ENCODE results near the gene ARIH2. TPM values are rescaled to one million over a fixed set of nuclear protein-coding genes. Genes with fewer than 3 reads are reported as not detected.

The ARIH2 gene
- polyA plus RNA-seq, 1 donor from 2014 or later: 153 TPM

GRCh38 chr3:49032646-49033304, 114.1 kb downstream of the ARIH2 start:
- Histone ChIP-seq H3K4me3 (ENCODE audit: low read length) (no peak overlapping the region), H3K79me2 (replicated peaks; ENCODE audit: insufficient read depth, low read length) (peaks cover 5% of the 10 kb centered on the region), H4K20me1 (ENCODE audit: insufficient read depth) (no peaks in the 10 kb centered on the region), H3K9ac (ENCODE audit: low read length) (no peak overlapping the region), H3F3A (ENCODE audit: insufficient read depth, low read length, poor library complexity, severe bottlenecking) (no peaks in the 10 kb centered on the region), H3K27ac (ENCODE audit: low read length) (no peak overlapping the region), H3K9me3 (ENCODE audit: low read length) (no peaks in the 10 kb centered on the region), H3K27me3 (ENCODE audit: insufficient read depth, low read depth, low read length) (no peaks in the 10 kb centered on the region), H3K9me2 (ENCODE audit: insufficient read depth, low read length) (no peaks in the 10 kb centered on the region), H3K4me2 (ENCODE audit: low read length) (no peak overlapping the region), H2AFZ (ENCODE audit: low read depth, low read length) (no peak overlapping the region), H3K36me3 (ENCODE audit: insufficient read depth, low read length) (peaks cover 4% of the 10 kb centered on the region)
- TF ChIP-seq REST (IDR thresholded peaks at IDR 0.05; ENCODE audit: borderline replicate concordance) (no peak), CTCF (IDR thresholded peaks at IDR 0.05; ENCODE audit: poor library complexity, severe bottlenecking) (no peak), POLR2AphosphoS5 (IDR thresholded peaks at IDR 0.05) (no peak), SMC3 (conservative IDR thresholded peaks at IDR 0.05; ENCODE audit: poor library complexity) (no peak), EZH2 (IDR thresholded peaks at IDR 0.05; ENCODE audit: borderline replicate concordance, insufficient read depth, low read length, poor library complexity, severe bottlenecking) (no peak), TAF1 (IDR thresholded peaks at IDR 0.05; ENCODE audit: low read depth) (no peak), RAD21 (conservative IDR thresholded peaks at IDR 0.05) (no peak), MXI1 (conservative IDR thresholded peaks at IDR 0.05; ENCODE audit: poor library complexity, severe bottlenecking) (no peak), EP300 (conservative IDR thresholded peaks at IDR 0.05; ENCODE audit: poor library complexity, severe bottlenecking) (no peak)

GRCh38 chr3:49034650-49035049, 116.0 kb downstream of the ARIH2 start:
- H3K9ac ChIP-seq (ENCODE audit: low read length): no peak overlapping the region
- H3K27me3 ChIP-seq (ENCODE audit: insufficient read depth, low read depth, low read length): no peaks in the 10 kb centered on the region
- H3K9me2 ChIP-seq (ENCODE audit: insufficient read depth, low read length): no peaks in the 10 kb centered on the region
- H3K4me2 ChIP-seq (ENCODE audit: low read length): no peak overlapping the region
- H4K20me1 ChIP-seq (ENCODE audit: insufficient read depth): no peaks in the 10 kb centered on the region
- no peak overlapping the region for H3K27ac ChIP-seq (ENCODE audit: low read length)
- no peaks in the 10 kb centered on the region for H3K9me3 ChIP-seq (ENCODE audit: low read length)
- H2AFZ ChIP-seq (ENCODE audit: low read depth, low read length): no peak overlapping the region
- no peaks in the 10 kb centered on the region for H3F3A ChIP-seq (ENCODE audit: insufficient read depth, low read length, poor library complexity, severe bottlenecking)
- H3K36me3 ChIP-seq (ENCODE audit: insufficient read depth, low read length): peaks cover 4% of the 10 kb centered on the region
- TF ChIP-seq REST (IDR thresholded peaks at IDR 0.05; ENCODE audit: borderline replicate concordance): no peak
- TF ChIP-seq EZH2 (IDR thresholded peaks at IDR 0.05; ENCODE audit: borderline replicate concordance, insufficient read depth, low read length, poor library complexity, severe bottlenecking): no peak
- no peak for TF ChIP-seq TAF1 (IDR thresholded peaks at IDR 0.05; ENCODE audit: low read depth)
- no peak for TF ChIP-seq RAD21 (conservative IDR thresholded peaks at IDR 0.05)
- no peak for TF ChIP-seq MXI1 (conservative IDR thresholded peaks at IDR 0.05; ENCODE audit: poor library complexity, severe bottlenecking)
- no peak for TF ChIP-seq EP300 (conservative IDR thresholded peaks at IDR 0.05; ENCODE audit: poor library complexity, severe bottlenecking)
- TF ChIP-seq POLR2AphosphoS5 (IDR thresholded peaks at IDR 0.05): no peak
- no peak for TF ChIP-seq SMC3 (conservative IDR thresholded peaks at IDR 0.05; ENCODE audit: poor library complexity)
- TF ChIP-seq CTCF (IDR thresholded peaks at IDR 0.05; ENCODE audit: poor library complexity, severe bottlenecking): no peak
- no peak overlapping the region for H3K4me3 ChIP-seq (ENCODE audit: low read length)
- no peaks in the 10 kb centered on the region for H3K79me2 ChIP-seq (replicated peaks; ENCODE audit: insufficient read depth, low read length)
